ENCODE results near the gene DNM2. TPM values are rescaled to one million over a fixed set of nuclear protein-coding genes. Genes with fewer than 3 reads are reported as not detected.

DNM2 gene
- total RNA-seq, 4 donors from 2014 or later = 135 to 322 (median 173) TPM

DNA sequence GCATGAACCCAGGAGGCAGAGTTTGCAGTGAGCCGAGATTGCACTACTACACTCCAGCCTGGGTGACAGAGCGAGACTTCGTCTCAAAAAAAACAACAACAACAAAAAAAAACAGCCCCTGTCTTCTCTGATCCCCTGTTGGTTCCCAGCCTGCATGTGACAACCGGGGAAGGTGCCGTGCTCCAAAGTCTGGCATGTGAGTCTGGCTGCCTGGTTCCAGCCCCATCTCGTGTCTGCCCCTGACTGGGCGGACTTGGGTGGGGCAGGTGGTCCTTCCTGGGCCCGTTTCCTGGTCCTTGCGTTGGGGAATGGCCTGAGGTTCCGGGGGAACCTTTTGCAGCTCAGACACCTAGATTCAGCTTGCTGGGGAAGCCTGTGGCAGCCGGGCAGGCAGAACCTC is 50.5 kb downstream of the DNM2 start:
- Histone ChIP-seq H3K4me3 (no peak overlapping the region), H3K27me3 (no peaks in the 10 kb centered on the region), H3K9me3 (no peaks in the 10 kb centered on the region), H3K4me1 (peaks cover 52% of the 10 kb centered on the region), H3K36me3 (peaks cover 17% of the 10 kb centered on the region), H3K27ac (no peak overlapping the region)
- WGBS = 92% methylated on average over 5 of the region's 11 CpGs
- DNase-seq (ENCODE audit: low spot score in 2 of 2) = no peak
- TF ChIP-seq POLR2AphosphoS5 (IDR thresholded peaks at IDR 0.05) (no peak), EP300 (IDR thresholded peaks at IDR 0.05) (no peak), POLR2A (IDR thresholded peaks at IDR 0.05) (no peak)
- TF ChIP-seq, protein P1, sequence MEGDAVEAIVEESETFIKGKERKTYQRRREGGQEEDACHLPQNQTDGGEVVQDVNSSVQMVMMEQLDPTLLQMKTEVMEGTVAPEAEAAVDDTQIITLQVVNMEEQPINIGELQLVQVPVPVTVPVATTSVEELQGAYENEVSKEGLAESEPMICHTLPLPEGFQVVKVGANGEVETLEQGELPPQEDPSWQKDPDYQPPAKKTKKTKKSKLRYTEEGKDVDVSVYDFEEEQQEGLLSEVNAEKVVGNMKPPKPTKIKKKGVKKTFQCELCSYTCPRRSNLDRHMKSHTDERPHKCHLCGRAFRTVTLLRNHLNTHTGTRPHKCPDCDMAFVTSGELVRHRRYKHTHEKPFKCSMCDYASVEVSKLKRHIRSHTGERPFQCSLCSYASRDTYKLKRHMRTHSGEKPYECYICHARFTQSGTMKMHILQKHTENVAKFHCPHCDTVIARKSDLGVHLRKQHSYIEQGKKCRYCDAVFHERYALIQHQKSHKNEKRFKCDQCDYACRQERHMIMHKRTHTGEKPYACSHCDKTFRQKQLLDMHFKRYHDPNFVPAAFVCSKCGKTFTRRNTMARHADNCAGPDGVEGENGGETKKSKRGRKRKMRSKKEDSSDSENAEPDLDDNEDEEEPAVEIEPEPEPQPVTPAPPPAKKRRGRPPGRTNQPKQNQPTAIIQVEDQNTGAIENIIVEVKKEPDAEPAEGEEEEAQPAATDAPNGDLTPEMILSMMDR (IDR thresholded peaks at IDR 0.05) = no peak

DNA sequence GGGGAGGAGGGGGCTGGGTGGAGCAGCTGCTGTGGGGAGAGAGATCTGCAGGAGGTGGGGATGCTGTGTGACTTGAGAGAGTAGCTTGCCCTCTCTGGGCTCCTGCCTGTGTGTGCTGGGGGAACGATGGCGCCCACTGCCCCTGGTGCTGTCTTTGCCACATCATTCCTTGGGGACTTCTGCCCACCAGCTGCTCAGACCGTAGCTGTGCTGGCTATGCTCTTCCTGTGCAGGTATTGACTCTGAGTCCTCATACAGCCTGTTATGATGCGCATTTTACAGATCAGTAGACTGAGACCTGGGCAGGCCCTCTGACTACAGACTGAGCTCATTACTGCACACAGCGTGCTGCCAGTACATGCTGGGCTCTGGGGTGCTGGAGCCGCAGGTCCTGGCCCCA is 51.1 kb downstream of the DNM2 start:
- Histone ChIP-seq H3K36me3 (peaks cover 23% of the 10 kb centered on the region), H3K4me3 (no peak overlapping the region), H3K4me1 (peaks cover 47% of the 10 kb centered on the region), H3K27ac (no peak overlapping the region), H3K27me3 (no peaks in the 10 kb centered on the region), H3K9me3 (no peaks in the 10 kb centered on the region)
- no peak for DNase-seq (ENCODE audit: low spot score in 2 of 2)
- WGBS = no CpG with 5 or more reads among the region's 6 CpGs
- TF ChIP-seq EP300 (IDR thresholded peaks at IDR 0.05) (no peak), POLR2AphosphoS5 (IDR thresholded peaks at IDR 0.05) (no peak), POLR2A (IDR thresholded peaks at IDR 0.05) (no peak)
- TF ChIP-seq, protein P1 (IDR thresholded peaks at IDR 0.05) = no peak

DNA sequence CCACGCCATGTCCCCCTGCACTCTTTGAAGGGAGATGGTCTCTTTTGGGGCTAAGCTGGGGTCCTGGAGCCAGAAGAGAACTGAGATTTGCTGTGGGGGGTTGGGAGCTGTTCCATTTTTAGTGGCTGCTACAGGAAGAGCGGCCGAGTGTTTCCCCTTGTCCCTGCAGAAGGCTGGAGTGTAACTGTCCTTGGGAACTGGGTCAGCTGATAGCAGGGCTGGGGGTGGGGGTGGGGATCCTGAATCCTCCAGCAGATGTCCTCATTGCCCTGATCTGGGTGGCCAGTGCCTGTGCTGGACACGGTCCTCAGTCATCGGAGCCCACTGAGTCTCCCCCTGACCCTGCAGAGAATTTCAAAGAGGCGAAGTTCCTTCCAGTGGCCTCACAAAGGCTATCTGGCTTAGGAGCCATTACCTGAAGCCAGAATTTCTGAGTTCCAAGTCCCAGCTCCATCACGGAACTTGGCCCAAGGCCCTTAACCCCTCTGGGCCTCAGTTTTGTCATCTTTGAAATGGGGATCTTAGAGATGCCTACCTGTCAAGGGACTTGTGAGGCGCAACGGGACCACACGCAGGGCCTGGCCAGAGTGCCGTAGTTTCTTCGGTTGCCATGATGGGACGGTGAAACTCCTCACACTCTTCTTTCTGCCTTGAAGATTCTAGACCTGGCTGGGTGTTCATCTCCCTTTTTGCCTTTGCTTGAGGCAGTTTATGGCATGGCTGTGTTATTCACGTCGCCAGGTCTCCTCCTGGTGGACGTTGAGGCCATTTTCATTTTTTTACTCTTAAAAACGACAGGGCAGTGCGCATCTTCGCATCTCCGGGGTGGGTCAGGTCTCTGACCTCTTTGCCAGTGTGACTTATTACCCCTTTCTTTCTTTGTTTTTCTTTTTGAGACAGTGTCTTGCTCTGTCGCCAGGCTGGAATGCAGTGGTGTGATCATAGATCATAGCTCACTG is 51.9 kb downstream of the DNM2 start:
- Histone ChIP-seq H3K27me3 (no peaks in the 10 kb centered on the region), H3K36me3 (peaks cover 32% of the 10 kb centered on the region), H3K4me1 (peaks cover 41% of the 10 kb centered on the region), H3K27ac (no peak overlapping the region), H3K9me3 (no peaks in the 10 kb centered on the region), H3K4me3 (no peak overlapping the region)
- no peak for DNase-seq (ENCODE audit: low spot score in 2 of 2)
- no peak for TF ChIP-seq POLR2AphosphoS5 (IDR thresholded peaks at IDR 0.05)
- TF ChIP-seq, protein P1 (IDR thresholded peaks at IDR 0.05) = peak in 1 of 2 donors; percentile 13
- TF ChIP-seq EP300 (IDR thresholded peaks at IDR 0.05) = no peak
- WGBS = 74% methylated on average over 19 of the region's 21 CpGs

DNA sequence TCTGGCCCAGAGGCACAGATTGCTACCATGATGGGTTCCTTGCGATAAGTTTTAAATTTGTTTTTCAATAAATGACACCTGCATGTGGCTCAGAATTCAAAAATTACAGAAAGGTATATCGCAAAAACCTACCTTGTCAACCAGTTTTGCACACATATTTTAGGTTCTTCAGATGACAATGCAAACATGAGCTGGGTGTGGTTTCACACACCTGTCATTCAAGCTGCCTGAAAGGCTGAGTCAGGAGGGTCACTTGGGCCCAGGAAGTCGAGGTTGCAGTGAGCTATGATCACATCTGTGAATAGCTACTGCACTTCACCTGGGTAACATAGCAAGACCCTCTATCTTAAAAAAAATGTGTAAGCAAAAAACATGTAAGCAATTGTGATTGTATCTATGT is 56.1 kb downstream of the DNM2 start:
- Histone ChIP-seq H3K27ac (no peak overlapping the region), H3K4me3 (no peak overlapping the region), H3K9me3 (no peaks in the 10 kb centered on the region), H3K36me3 (peaks cover 64% of the 10 kb centered on the region), H3K27me3 (no peaks in the 10 kb centered on the region), H3K4me1 (peaks cover 11% of the 10 kb centered on the region)
- no peak for DNase-seq (ENCODE audit: low spot score in 2 of 2)
- TF ChIP-seq, protein P1 (IDR thresholded peaks at IDR 0.05) = no peak
- no peak for TF ChIP-seq POLR2A (IDR thresholded peaks at IDR 0.05)
- no peak for TF ChIP-seq EP300 (IDR thresholded peaks at IDR 0.05)
- TF ChIP-seq POLR2AphosphoS5 (IDR thresholded peaks at IDR 0.05) = no peak
- 74% methylated on average over 3 of the region's 3 CpGs for WGBS

DNA sequence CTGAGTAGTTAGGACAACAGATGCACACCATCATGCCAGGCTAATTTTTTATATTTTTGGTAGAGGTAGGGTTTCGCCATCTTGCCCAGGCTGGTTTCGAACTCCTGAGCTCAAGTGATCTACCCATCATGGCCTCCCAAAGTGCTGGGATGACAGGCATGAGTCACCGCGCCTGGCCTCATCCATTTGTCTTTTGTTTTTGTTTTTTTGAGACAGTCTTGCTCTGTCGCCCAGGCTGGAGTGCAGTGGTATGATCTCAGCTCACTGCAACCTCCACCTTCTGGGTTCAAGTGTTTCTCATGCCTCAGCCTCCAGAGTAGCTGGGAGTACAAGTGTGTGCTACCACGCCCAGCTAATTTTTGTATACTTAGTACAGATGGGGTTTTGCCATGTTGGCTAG is 57.0 kb downstream of the DNM2 start:
- no peak for DNase-seq (ENCODE audit: low spot score in 2 of 2)
- no peak overlapping the region for H3K4me3 ChIP-seq
- no peak overlapping the region for H3K27ac ChIP-seq
- peaks cover 70% of the 10 kb centered on the region for H3K36me3 ChIP-seq
- 98% methylated on average over 6 of the region's 6 CpGs for WGBS
- H3K9me3 ChIP-seq = no peaks in the 10 kb centered on the region
- H3K27me3 ChIP-seq = no peaks in the 10 kb centered on the region
- TF ChIP-seq EP300 (IDR thresholded peaks at IDR 0.05) = no peak
- TF ChIP-seq, protein P1 (IDR thresholded peaks at IDR 0.05) = no peak
- TF ChIP-seq POLR2AphosphoS5 (IDR thresholded peaks at IDR 0.05) = no peak
- no peak for TF ChIP-seq POLR2A (IDR thresholded peaks at IDR 0.05)
- H3K4me1 ChIP-seq = peaks cover 6% of the 10 kb centered on the region

All from suprapubic skin (tissue), 4 donors.